Rectal smooth muscle tissue (tissue), 1 donor: ENCODE results near the gene DBX2.

ENCODE experiments used
- H3K27ac ChIP-seq: one replicate; pipeline ENCODE4 v1.7.0; 2013; ENCODE audit warnings: low read depth, low read length, inconsistent platforms
- H3K27me3 ChIP-seq: one replicate; pipeline ENCODE4 v1.7.0; 2013; ENCODE audit warnings: low read length; ENCODE audit not compliant: control insufficient read depth, insufficient read depth
- H3K36me3 ChIP-seq: one replicate; pipeline ENCODE4 v1.7.0; 2013; ENCODE audit warnings: low read length; ENCODE audit not compliant: control insufficient read depth, insufficient read depth
- H3K4me1 ChIP-seq: one replicate; pipeline ENCODE4 v1.7.0; 2013; ENCODE audit warnings: low read length; ENCODE audit not compliant: control insufficient read depth, insufficient read depth
- H3K4me3 ChIP-seq: one replicate; pipeline ENCODE4 v1.7.0; 2013; ENCODE audit warnings: low read length
- H3K9ac ChIP-seq: one replicate; pipeline ENCODE4 v1.7.0; 2013; ENCODE audit warnings: low read length

DBX2 gene

DNA sequence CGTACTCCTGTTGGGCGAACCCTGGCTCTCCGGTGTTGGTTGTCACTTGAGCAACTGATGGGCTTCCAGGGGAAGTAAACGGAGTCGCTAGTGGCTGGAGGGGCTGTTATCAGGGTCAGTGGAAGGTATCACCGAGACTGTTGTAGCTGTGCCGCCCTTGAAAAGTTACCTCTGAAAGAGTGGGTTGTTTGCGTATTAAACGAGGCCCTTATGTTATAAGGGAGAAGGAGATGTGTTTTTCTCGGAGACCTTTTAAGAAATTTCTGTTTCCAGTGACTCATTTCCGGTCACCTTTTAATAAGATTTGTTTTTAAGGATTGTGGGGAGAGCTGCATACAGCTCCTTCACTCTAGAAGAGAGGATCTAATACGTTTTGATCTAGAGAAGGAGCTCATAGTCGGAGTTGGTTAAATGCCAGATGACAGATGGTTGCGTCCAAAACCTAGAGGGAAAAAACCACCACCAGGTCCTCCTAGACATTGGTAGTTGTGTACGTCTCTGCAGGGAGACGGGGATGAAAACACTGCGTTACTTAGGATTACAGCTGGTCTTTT, 750 bp upstream of the DBX2 start:
- Histone ChIP-seq H3K36me3 (no peaks in the 10 kb centered on the region), H3K4me1 (no peaks in the 10 kb centered on the region), H3K27me3 (no peaks in the 10 kb centered on the region), H3K4me3 (no peak overlapping the region), H3K27ac (no peak overlapping the region), H3K9ac (no peak overlapping the region)

DNA sequence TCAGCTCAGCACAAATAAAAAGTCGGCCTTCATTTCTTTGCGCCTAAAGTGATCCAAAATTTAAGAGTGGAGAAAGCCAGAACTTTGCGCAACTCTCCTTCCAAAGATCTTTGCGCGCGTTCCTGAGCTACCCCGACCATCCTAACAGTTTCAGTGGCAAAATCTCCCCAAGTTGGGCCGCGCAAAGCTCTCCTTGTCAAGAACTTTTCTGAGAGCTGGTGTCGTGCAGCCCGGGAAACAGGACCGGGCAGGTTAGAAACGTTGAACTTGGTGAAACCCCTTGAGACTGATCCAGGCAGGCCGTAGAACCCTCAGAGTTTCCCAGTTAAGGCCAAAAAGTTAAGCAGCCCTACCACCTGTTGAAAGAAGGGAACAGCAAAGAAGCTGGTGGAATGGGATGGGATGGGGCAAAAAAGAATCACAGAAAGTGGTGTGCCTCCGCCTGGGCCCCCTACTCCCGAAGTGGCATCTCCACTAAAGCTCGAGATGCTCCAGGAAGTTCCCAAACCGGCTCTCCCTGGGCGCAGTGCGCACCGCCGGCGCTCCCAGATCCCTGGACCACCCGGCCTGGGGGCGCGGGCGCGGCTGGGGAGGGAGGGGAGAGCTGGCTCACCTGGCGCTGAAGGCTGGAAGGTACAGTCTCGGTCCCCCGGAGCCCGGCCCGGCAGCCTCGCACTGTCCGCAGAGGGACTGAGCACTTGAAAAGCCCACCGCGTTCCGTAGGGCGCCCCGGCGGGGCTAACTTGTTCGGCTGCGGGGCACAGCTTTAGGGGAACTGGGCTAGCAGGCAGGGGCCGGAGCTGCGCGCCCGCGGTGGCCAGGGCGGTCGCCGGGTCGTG, 768 bp downstream of the DBX2 start:
- no peak overlapping the region for H3K9ac ChIP-seq
- no peak overlapping the region for H3K27ac ChIP-seq
- H3K4me1 ChIP-seq: no peaks in the 10 kb centered on the region
- H3K36me3 ChIP-seq: no peaks in the 10 kb centered on the region
- H3K27me3 ChIP-seq: no peaks in the 10 kb centered on the region
- H3K4me3 ChIP-seq: no peak overlapping the region

DNA sequence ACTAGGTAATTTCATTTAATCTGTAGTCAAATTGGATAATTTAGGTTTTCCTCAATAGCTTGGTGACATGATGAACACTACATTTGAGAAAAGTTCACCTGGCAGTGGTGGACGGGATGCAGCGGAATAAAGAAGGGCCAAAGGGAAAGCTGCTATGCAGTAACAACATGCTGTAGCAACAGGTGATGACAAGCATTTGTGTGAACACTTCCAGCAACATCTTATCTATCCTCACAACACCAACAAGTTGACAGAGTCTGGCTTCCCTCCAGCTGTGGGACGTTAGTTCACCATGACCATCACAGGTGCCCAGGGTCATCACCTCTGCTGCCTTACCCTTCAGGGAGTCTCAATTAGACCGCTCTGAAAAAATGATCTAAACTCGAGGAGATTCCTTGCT, 8.3 kb downstream of the DBX2 start:
- no peaks in the 10 kb centered on the region for H3K4me1 ChIP-seq
- no peaks in the 10 kb centered on the region for H3K36me3 ChIP-seq
- no peak overlapping the region for H3K4me3 ChIP-seq
- H3K27me3 ChIP-seq: no peaks in the 10 kb centered on the region
- H3K9ac ChIP-seq: no peak overlapping the region
- H3K27ac ChIP-seq: no peak overlapping the region

DNA sequence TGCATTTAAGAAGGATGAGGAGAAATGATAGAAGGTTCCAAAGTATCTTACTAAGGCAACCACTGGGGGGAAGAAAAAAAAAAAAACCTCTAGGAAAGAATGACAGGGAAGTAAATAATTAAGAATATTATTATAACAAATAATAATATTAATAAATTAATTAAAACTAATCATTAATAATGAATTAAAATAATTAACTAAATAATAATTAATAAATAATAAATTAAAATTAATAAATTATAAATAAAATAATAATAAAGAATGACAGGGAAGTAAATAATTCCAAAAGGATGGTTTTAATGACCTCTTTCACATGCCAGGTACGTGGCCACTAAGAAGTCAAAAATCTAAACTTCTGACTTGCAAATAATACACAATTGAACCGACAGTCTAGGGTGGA, 9.9 kb downstream of the DBX2 start:
- H3K36me3 ChIP-seq: no peaks in the 10 kb centered on the region
- H3K27me3 ChIP-seq: no peaks in the 10 kb centered on the region
- H3K4me1 ChIP-seq: no peaks in the 10 kb centered on the region
- H3K9ac ChIP-seq: no peak overlapping the region
- H3K27ac ChIP-seq: no peak overlapping the region
- H3K4me3 ChIP-seq: no peak overlapping the region

DNA sequence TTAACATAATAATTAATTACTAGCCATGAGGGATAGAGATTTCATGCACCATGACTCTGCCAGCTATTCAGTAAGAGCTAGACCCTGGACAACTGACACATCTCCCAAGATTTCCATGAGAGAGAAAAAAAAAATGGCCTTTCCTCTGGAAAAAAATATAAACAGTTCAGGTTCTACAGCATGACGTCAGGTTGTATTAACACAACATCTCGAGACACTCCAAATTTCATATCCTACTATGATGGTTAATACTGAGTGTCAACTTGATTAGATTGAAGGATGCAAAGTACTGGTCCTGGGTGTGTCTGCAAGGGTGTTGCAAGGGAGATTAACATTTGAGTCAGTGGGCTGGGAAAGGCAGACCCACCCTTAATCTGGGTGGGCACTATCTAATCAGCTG, 11.1 kb downstream of the DBX2 start:
- no peak overlapping the region for H3K27ac ChIP-seq
- H3K9ac ChIP-seq: no peak overlapping the region
- H3K4me3 ChIP-seq: no peak overlapping the region
- H3K36me3 ChIP-seq: no peaks in the 10 kb centered on the region
- H3K27me3 ChIP-seq: no peaks in the 10 kb centered on the region
- H3K4me1 ChIP-seq: no peaks in the 10 kb centered on the region

DNA sequence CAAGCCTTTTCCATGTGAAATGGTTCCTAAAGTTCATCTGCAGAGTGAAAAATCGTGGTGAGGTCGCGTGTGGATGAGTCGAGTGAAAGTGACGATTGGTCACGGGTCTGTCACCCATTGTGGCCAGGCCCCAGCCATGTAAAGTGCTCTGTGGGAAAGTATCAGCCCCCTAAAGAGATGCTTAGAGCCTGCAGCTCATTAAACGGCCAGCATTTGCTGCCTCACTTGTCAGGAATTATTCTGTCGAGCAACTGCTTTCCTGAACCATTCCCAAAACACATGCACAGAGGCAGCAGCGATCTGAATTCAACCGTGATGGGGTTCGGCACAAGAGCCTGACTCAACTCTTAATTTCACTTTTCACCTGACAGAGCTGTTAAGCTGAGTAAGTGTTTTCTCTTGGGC, 16.0 kb downstream of the DBX2 start:
- H3K9ac ChIP-seq: no peak overlapping the region
- no peak overlapping the region for H3K27ac ChIP-seq
- no peak overlapping the region for H3K4me3 ChIP-seq
- no peaks in the 10 kb centered on the region for H3K4me1 ChIP-seq
- no peaks in the 10 kb centered on the region for H3K27me3 ChIP-seq
- H3K36me3 ChIP-seq: no peaks in the 10 kb centered on the region

DNA sequence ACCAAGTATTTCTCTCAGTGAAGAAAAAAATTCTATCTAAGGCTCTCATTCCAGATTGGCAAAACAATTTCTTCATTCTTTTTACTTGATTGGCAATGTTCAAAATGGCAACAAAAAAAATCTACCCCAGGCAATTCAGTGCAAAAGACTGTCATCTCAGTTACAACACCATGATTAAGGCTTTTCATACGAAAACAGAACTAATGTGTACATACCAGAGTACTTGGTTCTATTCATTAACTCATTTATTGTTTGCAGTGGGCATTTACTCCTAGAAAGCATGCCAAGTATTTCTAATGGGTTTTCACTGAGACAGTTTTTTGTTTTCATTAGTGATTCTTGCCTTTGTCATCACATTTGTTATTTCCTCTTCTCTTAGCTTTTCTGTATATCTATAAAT, 33.0 kb downstream of the DBX2 start:
- no peak overlapping the region for H3K27ac ChIP-seq
- no peaks in the 10 kb centered on the region for H3K27me3 ChIP-seq
- H3K4me1 ChIP-seq: no peaks in the 10 kb centered on the region
- no peak overlapping the region for H3K4me3 ChIP-seq
- H3K9ac ChIP-seq: no peak overlapping the region
- no peaks in the 10 kb centered on the region for H3K36me3 ChIP-seq

DNA sequence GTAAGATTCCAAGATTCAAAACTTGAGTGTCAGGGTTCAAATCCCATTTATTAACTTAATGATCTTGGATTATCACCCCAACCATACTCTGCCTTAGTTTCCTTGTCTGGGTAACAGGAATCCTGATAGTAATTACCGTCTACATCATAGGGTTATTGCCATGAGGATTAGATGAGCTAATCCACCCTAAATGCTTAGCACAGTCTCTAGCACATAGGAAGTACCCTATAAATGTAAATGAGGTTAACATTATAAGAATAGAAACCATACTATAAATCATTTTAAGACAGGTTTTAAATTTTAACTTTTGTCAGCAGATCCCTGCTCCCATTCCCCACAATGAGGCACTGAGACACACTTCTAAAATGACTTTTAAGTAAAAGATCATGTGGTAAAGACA, 36.5 kb downstream of the DBX2 start:
- Histone ChIP-seq H3K27ac (no peak overlapping the region), H3K27me3 (no peaks in the 10 kb centered on the region), H3K4me3 (no peak overlapping the region), H3K36me3 (no peaks in the 10 kb centered on the region), H3K9ac (no peak overlapping the region), H3K4me1 (no peaks in the 10 kb centered on the region)

DNA sequence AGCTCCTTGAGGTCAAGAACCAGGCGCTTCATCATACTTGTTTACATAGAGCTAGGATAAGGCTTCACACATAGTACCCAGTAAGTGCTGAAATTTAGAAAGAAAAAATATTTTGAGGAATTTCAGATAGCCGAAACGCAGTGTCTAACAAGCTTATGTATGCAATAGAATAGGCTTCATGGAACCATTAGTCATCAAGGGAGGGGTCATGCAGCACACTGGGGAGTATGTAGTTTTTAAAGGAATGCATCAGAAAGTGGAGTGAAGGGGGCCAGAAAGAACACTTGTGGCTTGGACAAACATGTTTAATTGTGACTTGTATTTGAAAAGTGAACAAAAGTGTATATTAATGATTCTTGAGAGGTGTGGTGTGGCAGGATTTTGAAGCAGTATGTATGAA, 38.1 kb downstream of the DBX2 start:
- H3K4me1 ChIP-seq: no peaks in the 10 kb centered on the region
- no peaks in the 10 kb centered on the region for H3K36me3 ChIP-seq
- H3K4me3 ChIP-seq: no peak overlapping the region
- H3K9ac ChIP-seq: no peak overlapping the region
- no peak overlapping the region for H3K27ac ChIP-seq
- no peaks in the 10 kb centered on the region for H3K27me3 ChIP-seq

DNA sequence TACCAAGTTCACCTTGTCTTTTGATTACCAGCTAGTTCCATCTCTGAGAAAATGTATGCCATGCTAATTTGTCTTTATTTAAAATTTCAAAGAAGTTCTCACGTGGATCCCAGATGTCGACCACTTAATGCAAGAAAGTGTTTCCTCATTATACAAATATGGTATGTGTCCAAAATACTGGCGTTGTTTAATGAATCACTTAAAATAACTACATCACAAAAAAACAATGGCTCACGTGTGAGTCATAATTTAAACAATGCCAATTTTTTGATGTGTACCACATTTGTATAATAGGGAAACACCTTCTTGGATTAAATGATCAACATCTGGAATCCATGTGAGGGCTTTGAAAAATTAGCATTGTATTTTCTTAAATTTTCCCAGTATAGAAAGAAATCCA, 40.8 kb downstream of the DBX2 start:
- H3K4me1 ChIP-seq: no peaks in the 10 kb centered on the region
- H3K27ac ChIP-seq: no peak overlapping the region
- no peak overlapping the region for H3K9ac ChIP-seq
- H3K36me3 ChIP-seq: no peaks in the 10 kb centered on the region
- H3K4me3 ChIP-seq: no peak overlapping the region
- H3K27me3 ChIP-seq: no peaks in the 10 kb centered on the region

DNA sequence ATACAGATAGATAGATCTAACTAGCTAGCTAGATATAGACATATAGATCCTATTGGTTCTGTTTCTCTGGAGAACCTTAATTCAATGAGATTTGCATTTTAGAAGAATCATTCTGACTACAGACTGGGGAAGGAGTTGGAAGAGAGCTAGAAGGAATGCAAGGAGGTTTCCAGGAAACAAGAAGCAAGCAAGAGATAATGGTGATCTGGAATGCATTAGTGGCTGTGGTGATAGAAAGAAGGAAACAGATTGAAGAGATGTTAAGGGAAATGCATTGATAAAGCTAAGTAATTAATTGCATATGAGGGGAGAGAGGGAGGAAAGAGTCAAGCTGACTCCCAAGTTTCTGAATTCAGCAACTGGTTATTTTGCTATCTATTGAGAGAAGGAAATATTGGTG, 42.7 kb downstream of the DBX2 start:
- Histone ChIP-seq H3K27ac (no peak overlapping the region), H3K9ac (no peak overlapping the region), H3K27me3 (no peaks in the 10 kb centered on the region), H3K36me3 (no peaks in the 10 kb centered on the region), H3K4me1 (no peaks in the 10 kb centered on the region), H3K4me3 (no peak overlapping the region)

DNA sequence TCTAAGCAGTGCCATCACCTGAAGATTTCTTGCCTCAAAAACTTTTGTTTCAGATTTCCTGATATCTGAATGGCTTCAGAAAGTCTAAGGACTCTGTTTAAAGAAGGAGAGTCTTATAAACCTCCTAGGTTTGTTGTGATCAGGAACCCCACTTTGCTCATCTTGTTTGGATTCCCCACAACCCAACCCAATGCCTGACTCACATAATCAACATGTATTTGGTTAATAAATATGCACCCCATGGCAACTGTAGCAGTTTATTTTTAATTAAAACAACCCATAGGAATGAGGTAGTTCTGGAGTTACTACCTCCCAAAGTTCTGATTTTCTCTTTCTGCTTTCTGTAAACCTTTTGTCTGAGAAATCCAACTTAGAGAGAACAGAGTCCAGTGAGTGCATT, 51.5 kb downstream of the DBX2 start:
- H3K9ac ChIP-seq: no peak overlapping the region
- no peaks in the 10 kb centered on the region for H3K4me1 ChIP-seq
- H3K36me3 ChIP-seq: no peaks in the 10 kb centered on the region
- H3K27ac ChIP-seq: no peak overlapping the region
- H3K4me3 ChIP-seq: no peak overlapping the region
- H3K27me3 ChIP-seq: no peaks in the 10 kb centered on the region

DNA sequence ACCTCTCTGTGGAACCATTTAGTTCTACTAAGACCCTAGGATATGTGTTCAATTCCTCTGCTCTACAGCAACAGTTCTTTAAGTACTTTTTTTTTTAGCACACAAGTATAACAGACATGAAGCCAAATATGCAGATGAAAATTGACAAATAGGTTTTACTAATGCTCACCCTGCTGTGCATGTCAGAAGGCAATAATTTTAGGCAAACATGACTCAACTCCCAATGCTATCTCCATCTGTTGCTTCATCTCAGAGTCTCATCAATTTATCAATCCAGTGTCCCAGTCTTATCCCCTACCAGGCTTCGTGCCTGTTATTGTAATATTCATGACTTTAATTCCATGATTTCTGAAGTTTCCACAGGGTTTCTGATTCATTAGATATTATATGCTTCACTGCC, 57.7 kb downstream of the DBX2 start:
- Histone ChIP-seq H3K4me3 (no peak overlapping the region), H3K36me3 (no peaks in the 10 kb centered on the region), H3K27me3 (no peaks in the 10 kb centered on the region), H3K27ac (no peak overlapping the region), H3K4me1 (no peaks in the 10 kb centered on the region), H3K9ac (no peak overlapping the region)
